ENCODE measurements around the gene POP7. TPM values are rescaled to one million over a fixed set of nuclear protein-coding genes. Genes with fewer than 3 reads are reported as not detected.
"Not testable (repeated sequence)": the region's sequence is repeated elsewhere in the genome, so short reads cannot be mapped to it uniquely, and the experiment has no call there.

POP7 gene
- total RNA-seq, 2 experiments from 2014 or later: 23.2 to 29.6 TPM

- Mint-ChIP-seq H3K4me3 (no peak overlapping the region), H3K27ac (no peak overlapping the region), H3K36me3 (ENCODE audit: low read depth) (peaks cover 13% of the 10 kb centered on the region), H3K27me3 (ENCODE audit: low read depth) (no peaks in the 10 kb centered on the region), H3K9me3 (no peaks in the 10 kb centered on the region), H3K4me1 (ENCODE audit: low read depth) (peaks cover 35% of the 10 kb centered on the region)
- DNase-seq: no peak
- CTCF ChIA-PET: interaction anchor here (0.6 kb wide), 1 partner anchor 251 kb away, joined by 5 read pairs; the partner anchor contains the start of gene PPP1R35
- intact Hi-C loops (cut with micrococcal nuclease): no loop called here
These were observed 18.1 kb upstream of the POP7 start for GRCh38 chr7:100687751-100688300.

- Mint-ChIP-seq H3K4me1 (ENCODE audit: low read depth) (peaks cover 40% of the 10 kb centered on the region), H3K27me3 (ENCODE audit: low read depth) (no peaks in the 10 kb centered on the region), H3K36me3 (ENCODE audit: low read depth) (peaks cover 16% of the 10 kb centered on the region), H3K9me3 (no peaks in the 10 kb centered on the region), H3K4me3 (no peak overlapping the region), H3K27ac (peak overlapping the region; percentile 15)
- CTCF ChIA-PET: interaction anchor here (0.6 to 9.4 kb wide), 3 partner anchors 7 to 252 kb away, joined by 3 to 122 read pairs (median 5); partner anchors contain the start of genes POP7 and PPP1R35
- DNase-seq: no peak
- intact Hi-C loops (cut with micrococcal nuclease): no loop called here
These were observed 17.5 kb upstream of the POP7 start for GRCh38 chr7:100688326-100688860.

GRCh38 chr7:100689230-100690135, 16.4 kb upstream of the POP7 start:
- CTCF ChIA-PET: interaction anchor here (0.6 to 9.4 kb wide), 8 partner anchors 8 to 104 kb away, joined by 3 to 122 read pairs (median 13); partner anchors contain the start of genes FBXO24, LRCH4, MOSPD3 and POP7
- intact Hi-C loops (cut with micrococcal nuclease): loop anchor here (5.0 kb wide), 2 partner anchors 163 to 212 kb away; partner anchors contain the start of genes SLC12A9 and TSC22D4
- Mint-ChIP-seq H3K9me3 (no peaks in the 10 kb centered on the region), H3K36me3 (ENCODE audit: low read depth) (peaks cover 16% of the 10 kb centered on the region), H3K4me3 (no peak overlapping the region), H3K4me1 (ENCODE audit: low read depth) (peaks cover 40% of the 10 kb centered on the region), H3K27ac (no peak overlapping the region), H3K27me3 (ENCODE audit: low read depth) (no peaks in the 10 kb centered on the region)
- DNase-seq: no peak

- CTCF ChIA-PET: interaction anchor here (0.6 to 9.4 kb wide), 33 partner anchors 8 to 262 kb away, joined by 3 to 122 read pairs (median 5); partner anchors contain the start of genes FBXO24, GNB2, LRCH4 and MEPCE
- H3K36me3 Mint-ChIP-seq (ENCODE audit: low read depth): peaks cover 11% of the 10 kb centered on the region
- H3K9me3 Mint-ChIP-seq: no peaks in the 10 kb centered on the region
- H3K4me3 Mint-ChIP-seq: peak overlapping the region; percentile 98
- peaks cover 53% of the 10 kb centered on the region for H3K4me1 Mint-ChIP-seq (ENCODE audit: low read depth)
- DNase-seq: peak; percentile 91
- H3K27ac Mint-ChIP-seq: no peak overlapping the region
- no peaks in the 10 kb centered on the region for H3K27me3 Mint-ChIP-seq (ENCODE audit: low read depth)
- intact Hi-C loops (cut with micrococcal nuclease): loop anchor here (1.0 to 5.0 kb wide), 7 partner anchors 16 to 215 kb away; partner anchors contain the start of genes FBXO24, LRCH4, SLC12A9 and TSC22D4
These were observed 14.0 kb upstream of the POP7 start for GRCh38 chr7:100691676-100692577.

GRCh38 chr7:100692578-100692961, 13.4 kb upstream of the POP7 start:
- H3K4me1 Mint-ChIP-seq (ENCODE audit: low read depth): peaks cover 53% of the 10 kb centered on the region
- CTCF ChIA-PET: interaction anchor here (0.6 to 9.4 kb wide), 24 partner anchors 9 to 212 kb away, joined by 3 to 122 read pairs (median 8); partner anchors contain the start of genes FBXO24, GNB2, LRCH4 and MOSPD3
- peaks cover 11% of the 10 kb centered on the region for H3K36me3 Mint-ChIP-seq (ENCODE audit: low read depth)
- peak overlapping the region; percentile 98 for H3K4me3 Mint-ChIP-seq
- H3K27ac Mint-ChIP-seq: peak overlapping the region; percentile 90
- DNase-seq: no peak
- intact Hi-C loops (cut with micrococcal nuclease): loop anchor here (5.0 kb wide), 2 partner anchors 160 to 215 kb away; partner anchors contain the start of genes SLC12A9 and TSC22D4
- no peaks in the 10 kb centered on the region for H3K27me3 Mint-ChIP-seq (ENCODE audit: low read depth)
- H3K9me3 Mint-ChIP-seq: no peaks in the 10 kb centered on the region

GRCh38 chr7:100693312-100694097, 12.4 kb upstream of the POP7 start:
- DNase-seq: no peak
- CTCF ChIA-PET: interaction anchor here (0.6 to 9.4 kb wide), 16 partner anchors 10 to 162 kb away, joined by 3 to 122 read pairs (median 12); partner anchors contain the start of genes FBXO24, GNB2, LRCH4 and MOSPD3
- Mint-ChIP-seq H3K27me3 (ENCODE audit: low read depth) (no peaks in the 10 kb centered on the region), H3K4me1 (ENCODE audit: low read depth) (peaks cover 50% of the 10 kb centered on the region), H3K9me3 (no peaks in the 10 kb centered on the region), H3K27ac (peak overlapping the region; percentile 90), H3K36me3 (ENCODE audit: low read depth) (peaks cover 11% of the 10 kb centered on the region), H3K4me3 (peak overlapping the region; percentile 98)
- intact Hi-C loops (cut with micrococcal nuclease): loop anchor here (5.0 kb wide), 2 partner anchors 159 to 216 kb away; partner anchors contain the start of genes SLC12A9 and TSC22D4

- DNase-seq: peak; percentile 72
- Mint-ChIP-seq H3K4me1 (ENCODE audit: low read depth) (peaks cover 44% of the 10 kb centered on the region), H3K4me3 (peak within 1 kb of the TSS; percentile 98), H3K27ac (peak within 1 kb of the TSS; percentile 90), H3K27me3 (ENCODE audit: low read depth) (no peaks in the 10 kb centered on the region), H3K9me3 (no peaks in the 10 kb centered on the region), H3K36me3 (ENCODE audit: low read depth) (peaks cover 11% of the 10 kb centered on the region)
- intact Hi-C loops (cut with micrococcal nuclease): loop anchor here (5.0 kb wide), 2 partner anchors 158 to 217 kb away; partner anchors contain the start of genes SLC12A9 and TSC22D4
- CTCF ChIA-PET: interaction anchor here (3.9 to 9.4 kb wide), 3 partner anchors 11 to 108 kb away, joined by 17 to 122 read pairs (median 30); partner anchors contain the start of genes FBXO24, LRCH4 and POP7
These were observed 11.7 kb upstream of the POP7 start, which contains the start of gene GIGYF1 for GRCh38 chr7:100694098-100694745. Gene GIGYF1 (minus strand): TSS chr7:100694250. CDS start chr7:100688238, 6,012 bp downstream.

GRCh38 chr7:100696123-100696521, 9.8 kb upstream of the POP7 start:
- intact Hi-C loops (cut with micrococcal nuclease): no loop called here

GRCh38 chr7:100699018-100699417, 6.9 kb upstream of the POP7 start:
- H3K27ac Mint-ChIP-seq: no peak overlapping the region
- no peaks in the 10 kb centered on the region for H3K36me3 Mint-ChIP-seq (ENCODE audit: low read depth)
- H3K27me3 Mint-ChIP-seq (ENCODE audit: low read depth): peaks cover 4% of the 10 kb centered on the region
- intact Hi-C loops (cut with micrococcal nuclease): no loop called here
- peaks cover 14% of the 10 kb centered on the region for H3K4me1 Mint-ChIP-seq (ENCODE audit: low read depth)
- no peak for DNase-seq
- no peaks in the 10 kb centered on the region for H3K9me3 Mint-ChIP-seq
- CTCF ChIA-PET: interaction anchor here (0.7 to 1.4 kb wide), 2 partner anchors 24 to 73 kb away, joined by 3 read pairs; no protein-coding TSS in a partner anchor
- H3K4me3 Mint-ChIP-seq: no peak overlapping the region

More at GRCh38 chr7:100696123-100696521, 9.8 kb upstream of the POP7 start:
- H3K27me3 Mint-ChIP-seq (ENCODE audit: low read depth): peaks cover under 1% of the 10 kb centered on the region
- H3K4me3 Mint-ChIP-seq: no peak overlapping the region
- DNase-seq: no peak
- CTCF ChIA-PET: interaction anchor here (1.1 to 9.4 kb wide), 3 partner anchors 10 to 62 kb away, joined by 3 to 122 read pairs (median 3); partner anchors contain the start of gene POP7
- no peak overlapping the region for H3K27ac Mint-ChIP-seq
- H3K36me3 Mint-ChIP-seq (ENCODE audit: low read depth): peaks cover 11% of the 10 kb centered on the region
- H3K9me3 Mint-ChIP-seq: no peaks in the 10 kb centered on the region
- peaks cover 32% of the 10 kb centered on the region for H3K4me1 Mint-ChIP-seq (ENCODE audit: low read depth)

- H3K4me3 Mint-ChIP-seq; H3K27ac Mint-ChIP-seq; DNase-seq; H3K27me3 Mint-ChIP-seq (ENCODE audit: low read depth); intact Hi-C loops (cut with micrococcal nuclease); H3K4me1 Mint-ChIP-seq (ENCODE audit: low read depth); H3K36me3 Mint-ChIP-seq (ENCODE audit: low read depth); H3K9me3 Mint-ChIP-seq: not testable (repeated sequence)
- CTCF ChIA-PET: interaction anchor here (0.6 kb wide), 3 partner anchors 93 to 771 kb away, joined by 3 to 6 read pairs (median 5); partner anchors contain the start of gene GJC3
These were observed 4.8 kb upstream of the POP7 start for GRCh38 chr7:100701089-100701488.

All from activated naive CD4-positive, alpha-beta T cell treated with anti-CD3 and anti-CD28 coated beads for 36 hours (primary cell).